Left renal pelvis (tissue), 4 donors: Measurements from ENCODE around the gene KL. TPM values are rescaled to one million over a fixed set of nuclear protein-coding genes. Genes with fewer than 3 reads are reported as not detected.

Experiments
- DNase-seq, 4 donors: peaks; one replicate each; pipeline ENCODE4 v3.0.0-alpha.2; 2013; ENCODE audit warnings: low read depth in 4 of 4, low spot score in 3 of 4
- polyA plus RNA-seq, 4 donors: library from polyadenylated mRNA; unstranded; fragments of 120-200 nt; gene quantifications; one replicate each; pipeline ENCODE4 v1.2.1, GENCODE V29; 2013; ENCODE audit not compliant: insufficient read length in 4 of 4

Gene KL
- polyA plus RNA-seq, 4 donors, result 2.5 to 50.3 (median 40.6) TPM

DNA sequence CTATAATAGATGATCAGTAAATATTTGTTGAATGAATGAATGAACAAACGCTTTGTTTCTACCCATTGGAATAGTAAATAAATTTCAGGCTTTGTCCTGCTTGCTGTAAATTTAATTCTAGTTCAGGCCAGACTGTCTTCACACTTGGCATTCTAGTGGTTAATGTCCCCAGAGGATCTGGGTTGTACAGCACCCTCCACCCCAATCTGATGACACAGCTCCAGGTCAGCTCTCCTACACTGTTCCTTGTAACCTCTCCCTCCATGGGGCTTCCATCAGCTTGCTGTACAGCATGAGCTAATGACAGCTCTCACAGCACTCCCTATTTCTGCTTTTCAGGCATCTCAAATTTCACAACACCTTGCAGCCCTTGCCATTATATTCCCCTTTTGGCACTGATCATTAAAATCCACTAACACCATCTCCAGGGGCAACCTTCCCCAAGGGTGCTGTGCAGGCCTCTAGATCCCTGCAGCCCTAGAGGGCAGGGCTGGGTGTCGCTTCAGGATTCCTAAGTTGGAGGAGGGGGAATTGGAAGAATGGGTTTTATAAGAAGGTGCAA, 12.7 kb upstream of the KL start:
- no peak for DNase-seq

DNA sequence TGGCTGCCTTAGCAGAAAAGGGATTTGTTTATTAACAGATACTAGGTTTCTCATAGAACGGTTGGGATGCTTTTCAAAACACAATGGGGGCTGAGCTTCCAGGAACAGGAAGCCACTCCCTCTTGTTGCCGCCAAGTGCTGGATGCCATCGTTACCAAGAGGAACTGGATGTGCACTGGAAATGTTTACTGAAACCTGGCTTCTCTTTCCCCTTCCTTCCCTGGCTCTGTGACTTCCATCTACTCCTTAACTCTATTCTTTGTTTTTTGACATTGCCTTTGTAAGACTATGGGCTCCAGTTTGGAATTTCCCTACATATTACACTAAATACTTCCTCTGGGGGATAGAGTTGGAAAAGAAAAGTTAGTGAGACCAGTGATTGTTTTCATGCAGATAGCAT, 11.7 kb upstream of the KL start:
- no peak for DNase-seq

DNA sequence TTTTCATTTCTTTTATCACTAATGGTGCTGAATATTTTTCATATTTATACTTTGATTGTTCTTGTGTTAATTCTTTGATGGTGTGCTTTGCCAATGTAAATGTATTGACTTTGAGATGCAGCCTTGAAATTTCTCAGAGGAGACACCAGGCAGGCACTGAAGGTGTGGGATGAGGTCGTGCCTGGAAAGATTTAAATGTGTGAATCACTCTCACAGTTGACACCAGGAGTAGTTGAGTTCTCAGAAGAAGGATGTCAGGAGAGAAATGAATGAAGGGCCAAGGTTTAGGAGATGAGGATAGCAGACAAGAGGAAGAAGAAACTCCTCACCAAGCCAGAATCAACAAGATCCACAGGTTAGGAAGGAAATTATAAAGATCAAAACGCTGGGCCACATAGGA, 10.1 kb upstream of the KL start:
- no peak for DNase-seq

DNA sequence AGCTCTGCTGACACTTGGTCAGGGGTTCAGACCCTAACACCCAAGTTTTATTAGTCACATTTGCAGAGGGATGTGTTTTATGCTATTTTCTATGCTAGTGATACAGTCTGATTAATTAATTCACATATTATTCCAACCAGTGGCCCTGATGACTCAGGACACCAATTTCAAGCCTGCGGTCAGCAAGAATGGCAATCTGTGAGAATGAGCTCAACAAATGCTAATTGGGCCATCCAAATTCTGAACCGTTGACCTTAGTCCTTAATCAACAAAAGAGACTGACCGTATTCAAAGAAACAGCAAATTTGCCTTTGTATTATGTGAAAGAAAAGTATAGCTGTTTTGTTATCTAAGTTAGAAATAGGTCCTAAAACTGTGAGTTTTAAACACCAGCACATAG, 9.6 kb upstream of the KL start:
- no peak for DNase-seq

DNA sequence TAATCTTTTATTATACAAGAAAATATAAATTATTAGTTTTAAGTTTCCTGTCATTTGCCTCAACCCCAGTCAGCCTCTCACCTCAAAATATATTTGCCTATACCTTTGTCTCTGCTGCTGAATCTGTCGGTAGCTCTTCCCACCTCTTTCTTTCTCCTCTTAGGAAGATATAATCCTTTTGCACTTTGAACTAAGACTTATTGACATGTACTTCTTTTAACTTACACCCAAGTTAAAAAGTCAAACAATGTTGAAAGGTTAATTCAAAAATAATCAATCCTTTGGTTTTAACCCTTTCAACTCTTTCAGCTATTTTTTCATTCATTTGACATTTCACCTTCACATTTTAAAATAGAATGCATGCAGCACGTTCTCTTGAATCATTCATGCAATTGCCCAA, 9.0 kb upstream of the KL start:
- DNase-seq, result no peak

DNA sequence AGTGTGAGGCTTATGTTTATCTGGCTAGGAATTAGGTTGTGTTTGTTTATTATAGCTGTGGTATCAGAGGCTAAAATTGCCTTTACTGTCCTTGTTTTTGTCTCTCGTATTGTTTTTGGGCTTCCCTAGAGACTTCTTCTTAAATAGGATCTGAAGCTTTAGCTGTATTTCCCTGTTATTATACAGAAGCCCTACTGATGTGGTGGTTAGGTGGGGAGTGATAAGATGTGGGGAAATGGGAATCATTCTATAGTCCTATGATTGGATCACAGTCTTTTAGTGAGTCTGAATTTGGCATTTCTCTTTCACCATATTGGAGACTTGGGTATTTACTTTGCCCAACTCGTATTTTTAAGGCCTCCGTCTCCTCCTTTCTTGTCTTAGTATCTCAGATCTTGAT, 8.3 kb upstream of the KL start:
- no peak for DNase-seq

DNA sequence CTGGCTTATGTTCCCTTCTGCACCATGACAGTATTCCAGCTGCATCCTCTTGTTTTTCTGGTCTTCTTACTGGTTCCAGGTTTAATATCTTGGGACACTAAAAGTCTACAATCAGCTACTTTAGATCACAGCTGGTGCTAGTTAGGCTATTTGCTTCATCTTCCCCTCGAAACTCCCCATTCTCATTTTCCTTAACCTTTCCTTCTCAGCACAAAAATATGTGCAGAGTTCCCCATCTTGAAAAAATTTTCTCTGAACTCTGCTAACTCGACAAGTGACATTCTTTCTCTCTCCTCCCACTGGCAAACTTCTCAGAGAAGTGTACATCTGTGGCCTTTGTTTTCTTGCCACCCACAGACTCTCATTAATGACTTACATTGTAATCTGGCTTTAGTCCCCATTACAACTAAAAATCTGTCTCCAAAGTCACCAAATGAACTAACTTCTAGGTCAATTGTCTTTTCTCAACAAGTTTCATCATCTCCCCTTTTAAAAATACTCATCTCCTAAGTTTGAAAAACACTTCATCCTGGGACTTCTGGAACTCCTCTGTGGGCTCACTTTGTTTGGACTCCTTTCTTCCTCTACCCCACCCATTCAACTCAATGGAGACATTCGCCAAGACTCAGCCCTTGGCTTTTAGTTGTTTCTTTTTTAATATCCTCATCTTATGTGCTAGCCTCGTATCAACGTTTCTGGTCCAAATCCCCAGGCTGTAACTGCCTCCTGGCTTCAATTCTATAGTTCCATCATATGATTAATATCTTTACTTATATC, 7.1 kb upstream of the KL start:
- DNase-seq, result no peak

DNA sequence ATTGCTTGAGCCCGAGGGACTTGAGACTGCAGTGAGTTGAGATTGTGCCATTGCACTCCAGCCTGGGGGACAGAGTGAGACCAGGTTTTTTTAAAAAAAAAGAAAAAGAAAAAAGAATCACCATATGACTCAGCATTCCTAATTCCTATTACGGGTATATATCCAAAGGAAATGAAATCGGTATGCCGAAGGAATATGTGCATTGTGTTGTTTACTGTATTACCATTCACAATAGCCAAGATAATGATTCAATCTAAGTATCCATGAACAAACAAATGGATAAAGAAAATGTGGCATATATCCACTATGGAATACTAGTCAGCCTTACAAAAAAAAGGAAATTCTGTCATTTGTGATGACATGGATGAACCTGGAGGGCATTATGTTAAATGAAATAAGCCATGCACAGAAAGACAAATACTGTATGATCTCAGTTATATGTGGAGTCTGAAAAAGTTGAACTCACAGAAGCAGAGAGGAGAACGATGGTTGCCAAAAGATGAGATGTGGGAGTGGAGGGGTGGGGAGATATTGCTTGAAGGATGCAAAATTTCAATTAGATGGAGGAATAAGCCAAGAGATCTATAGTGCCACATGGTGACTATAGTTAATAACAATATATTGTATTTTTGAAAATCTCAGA, 4.3 kb upstream of the KL start:
- no peak for DNase-seq

DNA sequence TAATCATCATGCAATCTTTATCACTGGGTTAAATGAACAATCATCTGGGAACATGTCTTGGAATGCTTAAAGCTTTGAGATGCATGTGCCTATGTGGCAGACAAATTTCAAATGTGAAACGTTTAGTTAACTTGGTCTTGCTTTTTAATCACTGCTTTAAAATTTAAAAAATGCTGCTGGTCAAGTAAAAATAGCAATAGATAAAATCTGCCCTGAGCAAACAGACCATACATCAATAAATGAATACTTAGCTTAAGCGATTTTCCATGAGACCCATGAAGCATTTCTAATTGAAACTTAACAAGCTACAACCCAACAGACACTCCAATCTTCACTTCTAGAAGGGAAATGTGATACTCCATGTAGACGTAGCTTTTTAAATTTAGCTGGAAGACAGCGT, 1.9 kb upstream of the KL start:
- DNase-seq, result no peak

DNA sequence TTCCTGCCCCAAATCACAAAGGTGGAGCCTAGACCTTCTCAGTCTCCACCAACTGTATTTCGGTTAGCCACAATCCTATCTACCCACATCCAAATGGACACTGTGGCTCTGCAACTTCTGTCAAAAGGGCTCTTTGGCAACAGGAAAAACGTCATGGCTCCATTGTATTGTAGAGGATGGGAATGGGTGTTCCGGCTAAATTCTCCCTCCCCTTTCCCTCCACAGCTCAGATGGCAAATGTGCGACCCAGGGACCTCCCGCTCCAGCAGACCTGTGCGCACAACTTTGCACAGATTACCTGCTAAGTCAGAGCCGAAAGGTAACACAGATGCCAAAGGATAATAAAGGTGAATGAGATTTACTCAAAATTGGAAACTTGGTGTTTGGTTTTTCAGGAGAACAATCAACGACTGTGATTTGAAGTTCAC, 968 bp upstream of the KL start:
- DNase-seq, result no peak

DNA sequence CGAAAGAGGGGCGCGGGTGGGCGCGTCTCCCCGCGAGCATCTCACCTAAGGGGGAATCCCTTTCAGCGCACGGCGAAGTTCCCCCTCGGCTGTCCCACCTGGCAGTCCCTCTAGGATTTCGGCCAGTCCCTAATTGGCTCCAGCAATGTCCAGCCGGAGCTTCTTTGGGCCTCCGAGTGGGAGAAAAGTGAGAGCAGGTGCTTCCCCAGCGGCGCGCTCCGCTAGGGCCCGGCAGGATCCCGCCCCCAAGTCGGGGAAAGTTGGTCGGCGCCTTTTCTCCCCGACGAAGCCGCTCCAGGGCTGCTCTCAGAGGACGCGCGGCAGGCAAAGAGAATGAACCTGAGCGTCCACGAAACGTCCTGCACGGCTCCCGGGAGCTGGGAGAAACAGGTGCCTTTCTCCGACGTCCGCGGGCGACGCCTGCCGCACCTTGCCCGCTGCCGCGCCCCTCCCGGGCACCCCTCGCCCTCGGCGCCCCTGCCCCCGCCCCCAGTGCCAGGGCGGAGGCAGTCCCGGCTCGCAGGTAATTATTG, 366 bp upstream of the KL start:
- no peak for DNase-seq

DNA sequence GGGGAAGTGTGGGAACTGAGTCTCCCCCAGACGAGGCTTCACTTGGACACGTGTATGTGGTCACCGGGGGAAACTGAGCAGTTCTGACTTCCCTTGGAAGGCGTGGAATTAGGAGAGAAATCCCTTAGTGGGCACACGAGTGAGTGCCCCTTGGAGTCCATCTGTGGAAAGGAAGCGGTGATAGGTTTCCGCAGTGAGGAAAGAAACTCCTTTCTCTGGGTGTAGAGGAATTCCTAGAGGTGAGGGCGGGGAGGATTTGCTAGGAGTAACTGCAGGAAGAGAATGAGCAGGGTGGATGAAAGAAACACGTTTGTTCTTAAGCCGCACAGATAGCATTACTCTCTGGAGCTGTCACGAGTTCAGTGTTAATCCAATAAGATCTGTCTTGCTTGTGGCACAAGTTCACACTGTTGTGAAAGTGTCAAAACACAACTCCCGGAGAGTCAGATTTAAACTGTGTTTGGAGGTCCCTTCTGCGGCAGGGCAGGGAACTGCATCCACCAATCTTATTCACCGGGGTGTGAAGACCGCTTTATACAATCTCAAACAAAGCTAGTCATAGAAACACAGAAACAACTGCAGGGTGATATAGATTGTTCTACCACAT, 1.2 kb downstream of the KL start:
- no peak for DNase-seq

DNA sequence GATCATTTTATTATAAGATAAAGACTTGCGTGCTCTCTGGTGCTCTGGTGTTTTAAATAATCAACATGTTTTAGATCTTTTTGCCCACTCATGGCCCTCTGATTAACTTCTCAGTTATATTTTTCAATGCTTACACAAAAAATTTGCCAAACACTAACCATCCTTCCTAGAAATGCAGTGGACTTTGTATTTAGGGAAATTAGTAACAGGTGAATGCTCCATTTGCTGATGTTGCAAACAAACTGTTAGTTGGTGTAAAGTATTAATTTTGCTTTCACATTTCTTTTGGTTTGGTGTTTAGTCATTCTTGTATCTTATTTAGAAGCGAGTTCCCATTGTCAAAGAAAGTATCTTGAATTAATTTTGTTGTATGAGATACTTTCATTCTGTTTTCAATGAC, 2.7 kb downstream of the KL start:
- DNase-seq, result no peak

DNA sequence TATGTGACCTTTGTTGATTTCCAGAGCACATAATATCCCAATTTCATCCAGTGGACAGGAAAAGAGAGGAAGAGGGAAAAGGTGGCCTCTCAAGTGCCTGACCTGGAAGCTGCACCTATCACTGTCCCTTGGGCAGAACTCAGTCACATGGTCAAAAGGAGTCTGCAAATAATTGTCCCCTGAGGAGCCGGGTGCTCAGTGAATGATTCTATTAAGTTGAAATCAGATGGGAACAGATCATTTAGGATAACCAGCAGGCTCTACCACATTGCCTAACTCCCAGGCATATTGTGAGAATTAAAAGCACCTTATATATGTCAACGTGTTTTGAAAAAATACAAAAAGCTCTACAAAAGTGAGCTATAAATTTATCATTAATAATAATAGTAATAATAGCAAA, 6.8 kb downstream of the KL start:
- DNase-seq, result no peak

DNA sequence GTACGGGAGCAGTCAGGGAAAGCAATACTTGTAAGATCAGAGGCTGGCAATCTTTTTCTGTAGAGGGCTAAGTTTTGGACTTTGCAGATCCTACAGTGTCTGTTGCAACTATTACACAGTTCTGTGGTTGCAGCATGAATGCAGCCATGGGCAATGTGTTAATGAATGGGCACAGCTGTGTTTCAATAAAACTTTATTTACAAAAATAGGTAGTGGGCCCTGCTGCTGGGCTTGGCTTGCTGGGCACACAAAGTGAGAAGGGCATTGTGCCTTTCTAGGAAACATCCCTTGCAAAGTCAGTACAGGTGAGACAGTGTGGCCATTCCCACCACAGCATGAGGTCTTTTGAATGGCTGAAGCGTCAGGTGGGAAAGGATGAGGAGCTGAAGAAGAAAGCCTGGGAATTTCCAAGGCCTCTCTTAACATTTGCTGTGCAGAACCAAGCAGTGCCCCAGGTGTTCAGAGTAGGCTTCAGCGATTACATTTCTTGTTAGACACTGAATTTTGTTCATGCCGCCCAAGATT, 9.1 kb downstream of the KL start:
- DNase-seq, result no peak

DNA sequence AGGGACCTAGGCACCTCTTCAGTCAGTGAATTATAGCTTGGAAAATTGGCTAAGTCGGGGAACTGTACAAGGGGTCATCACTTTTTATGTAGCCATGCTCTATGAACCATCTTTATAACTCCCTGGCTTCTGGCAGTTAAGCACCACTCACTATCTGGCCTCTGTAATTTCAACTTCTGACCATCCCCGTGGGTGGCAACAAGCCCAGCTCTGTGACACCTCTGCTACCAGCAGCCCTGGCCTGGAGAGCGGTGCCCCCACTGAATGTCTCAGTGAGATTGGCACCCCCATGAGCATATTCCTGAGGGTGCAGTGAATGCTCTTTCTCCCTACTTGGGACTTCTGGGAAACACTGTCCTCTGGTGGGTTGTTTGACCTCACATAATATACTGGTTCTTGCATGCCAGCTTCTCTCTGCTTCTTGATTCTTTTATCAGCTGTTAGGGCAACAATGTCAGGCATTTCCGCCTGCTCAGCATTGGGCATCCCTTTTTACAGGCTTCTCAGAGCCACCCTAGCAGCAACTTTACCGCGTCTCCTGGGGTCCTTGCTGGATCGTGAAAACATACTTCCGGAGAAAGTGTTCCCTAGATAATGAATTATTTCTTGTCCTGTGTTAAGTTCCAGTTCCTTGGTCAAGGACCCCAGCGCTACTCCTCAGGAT, 10.4 kb downstream of the KL start:
- no peak for DNase-seq

DNA sequence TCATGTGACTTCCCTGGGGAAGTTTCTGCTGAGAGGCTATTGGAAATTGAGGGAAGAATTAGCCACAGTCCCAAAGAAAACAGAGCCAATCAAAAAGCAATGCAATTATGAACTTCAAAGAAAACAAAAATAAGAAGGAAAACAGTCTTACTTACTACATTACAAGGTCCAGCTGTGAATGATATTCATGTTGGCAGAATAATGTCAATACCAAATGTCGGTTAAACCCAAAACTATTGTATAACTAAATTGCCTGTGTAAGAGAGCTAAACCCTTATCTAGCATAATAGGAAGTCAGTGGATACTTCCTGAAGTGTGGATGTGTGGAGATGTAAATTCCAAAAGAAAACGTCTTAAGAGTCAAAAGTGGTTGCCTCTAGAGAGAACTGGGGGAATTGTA, 12.4 kb downstream of the KL start:
- DNase-seq, result no peak

DNA sequence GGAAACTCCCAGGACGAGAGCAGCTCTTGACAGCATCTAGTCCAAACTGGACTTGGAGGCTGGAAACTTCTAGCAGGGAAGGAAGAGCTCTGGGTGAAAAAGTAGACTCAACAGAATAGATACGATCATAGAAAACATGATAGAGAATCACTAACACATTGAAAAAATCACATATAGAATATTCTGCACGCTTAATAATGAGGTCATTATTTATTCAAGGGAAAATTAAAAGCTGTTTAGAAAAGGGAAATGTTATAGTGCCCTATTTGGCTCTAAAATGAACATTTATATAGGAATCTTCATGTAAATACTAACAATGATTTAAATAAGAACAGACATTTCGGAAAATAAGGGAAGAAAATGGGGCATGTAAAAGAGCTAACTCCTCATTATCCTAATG, 15.1 kb downstream of the KL start:
- no peak for DNase-seq

DNA sequence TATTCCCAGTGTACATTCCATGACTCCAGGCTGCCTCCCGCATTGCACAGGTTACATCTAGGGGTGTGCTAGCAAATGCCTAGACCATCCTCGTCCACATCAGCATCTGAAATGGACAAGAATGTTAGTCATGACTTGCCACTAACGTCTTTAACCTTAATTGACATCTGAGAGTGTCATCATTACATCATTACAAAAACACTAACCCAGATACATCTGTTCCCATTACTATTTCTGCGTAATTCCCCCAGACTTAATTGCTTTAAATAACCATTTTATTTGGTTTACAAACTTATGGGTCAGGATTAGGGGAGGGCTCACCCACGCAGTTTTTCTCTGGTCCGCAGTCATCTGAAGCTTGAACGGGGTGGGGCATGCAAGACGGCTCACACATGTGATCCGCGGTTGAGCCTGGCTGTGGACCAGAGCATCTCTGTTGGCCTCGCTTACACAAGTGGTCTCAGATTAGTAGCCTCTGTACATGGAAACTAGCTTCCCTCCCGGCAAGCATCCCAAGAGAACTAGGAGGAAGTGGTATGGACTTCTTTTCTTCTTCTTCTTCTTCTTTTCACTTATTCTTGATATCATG, 15.9 kb downstream of the KL start:
- DNase-seq, result no peak

DNA sequence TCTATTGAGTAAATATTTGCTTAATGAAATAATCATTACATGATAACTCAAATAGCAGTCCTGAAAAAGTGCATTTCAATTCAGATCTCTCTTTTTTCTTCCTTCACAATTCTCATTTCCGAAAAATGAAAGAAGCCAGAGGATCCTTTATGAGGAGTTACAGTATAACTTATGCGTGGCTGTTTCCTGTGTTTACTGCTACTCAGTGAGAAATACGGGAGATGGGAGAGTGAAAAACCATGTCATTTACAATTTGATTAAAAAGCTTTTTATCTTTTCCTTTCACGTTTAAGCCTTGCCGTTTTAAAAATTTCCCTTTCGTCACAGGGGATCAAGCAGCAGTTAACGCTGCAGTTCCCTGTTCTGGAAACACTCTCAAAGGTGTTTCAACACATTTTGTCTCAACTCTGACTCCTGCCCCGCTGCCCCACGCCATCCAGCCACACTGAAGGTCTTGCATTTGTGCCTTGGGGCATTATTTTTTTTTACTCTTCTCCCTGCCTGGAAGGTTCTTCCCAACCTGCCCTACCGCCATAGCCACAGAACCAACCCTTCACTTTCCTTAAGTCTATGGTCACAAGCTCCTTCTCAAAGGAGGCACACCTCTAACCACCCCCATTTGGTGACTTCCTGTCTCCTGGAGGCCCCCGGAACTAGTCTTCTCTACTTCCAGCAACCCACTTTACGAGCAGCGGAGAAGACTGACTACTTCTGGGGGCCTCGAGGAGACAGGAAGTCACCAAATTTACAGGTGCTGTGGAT, 17.0 kb downstream of the KL start:
- DNase-seq, result no peak
